ENCODE data around the gene RPS27L.

RPS27L gene

DNA sequence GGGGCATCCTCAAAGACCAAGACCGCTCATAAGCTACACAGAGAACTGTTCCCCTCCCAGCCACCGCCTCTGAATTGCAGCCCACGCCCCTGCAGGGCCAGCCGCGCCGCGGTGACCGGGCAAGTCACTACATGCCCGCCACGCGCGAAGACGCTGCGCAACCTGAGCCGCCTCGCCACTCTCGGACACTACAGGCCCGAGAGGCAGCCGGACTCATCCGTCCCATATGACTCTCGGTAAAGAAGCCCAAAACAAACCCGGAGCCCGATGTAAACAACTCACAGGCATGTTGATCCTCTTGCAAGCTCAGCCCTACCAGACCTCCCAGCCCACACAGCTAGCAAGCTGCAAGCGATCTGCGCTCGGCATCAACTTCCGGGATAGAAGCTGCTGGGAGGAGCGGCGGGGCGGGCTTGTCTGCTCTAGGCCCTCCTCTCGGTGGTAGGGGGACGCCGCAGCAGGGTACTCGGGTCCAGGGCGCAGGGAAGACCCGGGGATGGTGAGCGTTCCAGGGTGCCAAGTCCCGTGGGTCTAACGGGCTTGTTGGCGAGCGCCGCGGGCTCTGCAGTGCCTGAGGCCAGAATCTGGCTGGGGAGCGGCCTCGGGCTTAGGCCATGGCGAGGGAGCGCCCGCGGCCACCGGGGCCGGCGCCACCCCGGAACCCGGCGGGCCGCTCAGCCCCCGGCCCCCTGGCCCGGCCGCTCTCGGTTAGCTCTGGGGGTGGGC lies at the start of gene RPS27L:
Gene RPS27L (minus strand): TSS at position 360 of the 726 bp plus-strand sequence. CDS start 72 bp downstream, at position 288.
- peak; percentile 83 for DNase-seq (ENCODE audit: low spot score)

DNA sequence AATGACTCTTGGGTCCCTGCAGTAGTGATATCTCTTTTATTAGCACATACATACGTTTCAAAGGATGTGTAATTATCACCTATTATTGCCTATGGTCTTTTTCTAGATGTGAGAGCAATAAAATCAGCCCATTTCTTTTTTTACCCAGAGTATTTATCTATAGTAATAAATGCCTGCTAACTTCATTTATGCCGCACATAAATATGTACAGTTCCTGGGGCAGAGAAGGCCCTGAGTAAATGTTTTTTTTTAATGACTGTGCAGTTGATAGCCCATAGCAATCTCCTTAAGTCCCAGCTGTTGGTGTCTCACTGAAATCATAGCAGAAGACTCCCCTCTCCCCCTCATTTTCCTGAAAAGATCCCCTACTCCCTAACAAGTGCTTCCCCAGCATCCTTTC lies 48.8 kb upstream of the RPS27L start:
- DNase-seq (ENCODE audit: low spot score): no peak

DNA sequence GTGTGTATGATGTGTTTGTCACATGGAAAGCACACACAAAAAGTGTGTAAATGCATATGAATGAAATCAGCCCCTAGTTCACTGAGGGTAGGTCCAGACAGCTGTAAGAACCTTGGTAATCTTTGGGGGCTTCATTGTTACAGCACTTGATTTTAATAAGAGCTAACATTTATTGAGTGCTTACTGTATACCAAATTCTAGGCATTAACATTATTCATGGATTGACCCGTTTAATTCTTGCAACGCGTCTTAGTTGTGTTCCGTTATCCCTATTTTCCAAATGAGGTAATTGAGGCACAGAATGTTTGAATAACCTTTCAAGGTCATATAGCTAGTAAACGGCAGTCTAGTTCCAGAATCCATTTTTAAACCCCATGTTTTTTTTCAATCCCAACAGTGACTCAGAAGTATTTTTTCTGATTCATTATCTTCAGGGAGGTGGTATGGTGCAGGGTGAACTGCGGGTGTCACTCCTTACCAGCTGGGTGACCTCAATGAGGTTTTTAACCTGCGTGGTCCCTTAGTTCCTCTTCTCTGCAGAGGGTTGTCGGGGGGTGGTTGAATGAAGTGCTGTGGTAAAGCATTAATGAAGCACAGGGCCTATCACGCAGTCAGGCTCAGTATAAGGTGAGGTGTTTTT lies 46.3 kb upstream of the RPS27L start:
- peak; percentile 48 for DNase-seq (ENCODE audit: low spot score)

DNA sequence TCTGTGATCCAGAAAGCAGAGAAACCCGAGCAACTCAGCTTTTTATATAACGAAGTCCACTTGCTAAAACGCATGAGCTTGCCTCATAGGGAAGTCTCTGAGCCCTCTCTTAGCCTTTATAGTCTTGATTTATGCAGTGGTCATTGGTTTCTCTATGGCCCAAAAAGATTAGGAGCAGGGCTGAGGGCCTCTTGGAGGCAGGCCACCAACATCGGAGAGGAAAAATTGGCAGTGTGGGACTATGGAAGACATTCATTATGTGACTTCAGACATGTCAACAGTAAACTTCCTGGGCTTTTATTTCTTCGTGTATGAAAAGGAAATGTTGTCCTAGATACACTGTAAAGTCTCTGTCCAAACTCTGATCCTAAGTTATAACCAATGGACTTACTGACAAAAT lies 45.6 kb upstream of the RPS27L start:
- no peak for DNase-seq (ENCODE audit: low spot score)

DNA sequence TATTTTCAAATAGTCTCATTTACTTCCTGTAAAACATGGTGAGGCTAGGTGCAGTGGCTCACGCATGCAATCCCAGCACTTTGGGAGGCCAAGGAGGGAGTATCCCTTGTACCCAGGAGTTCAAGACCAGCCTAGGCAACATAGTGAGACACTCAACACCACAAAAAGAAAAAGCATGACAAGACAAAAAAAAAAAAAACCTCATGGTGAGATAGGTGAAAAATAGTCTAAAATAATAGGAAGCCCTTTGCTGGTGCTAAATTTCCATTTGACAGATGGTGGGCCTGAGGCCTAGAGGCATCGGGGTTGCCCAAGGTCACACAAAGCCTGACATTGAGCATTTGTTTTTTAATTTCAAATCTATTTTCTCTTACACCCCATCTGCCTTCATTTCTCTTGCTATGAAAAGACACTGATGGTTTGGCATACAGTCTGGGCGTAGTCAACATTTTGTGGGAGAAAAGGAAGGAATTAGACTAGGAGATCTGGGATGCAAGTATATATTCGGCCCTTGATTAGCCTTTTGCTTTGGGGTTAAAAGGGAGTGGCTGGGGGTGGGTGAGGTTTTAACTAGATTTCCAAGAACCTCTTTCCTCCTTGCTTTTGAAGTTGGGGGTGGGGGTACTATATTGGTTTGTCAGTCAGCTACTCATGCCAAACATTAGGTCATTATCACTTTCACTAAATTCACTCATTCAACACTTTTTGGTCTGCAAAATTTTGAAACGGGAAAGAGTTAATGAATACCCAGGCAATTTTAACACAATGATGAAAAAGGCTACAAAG lies 43.4 kb upstream of the RPS27L start:
- DNase-seq (ENCODE audit: low spot score): no peak

DNA sequence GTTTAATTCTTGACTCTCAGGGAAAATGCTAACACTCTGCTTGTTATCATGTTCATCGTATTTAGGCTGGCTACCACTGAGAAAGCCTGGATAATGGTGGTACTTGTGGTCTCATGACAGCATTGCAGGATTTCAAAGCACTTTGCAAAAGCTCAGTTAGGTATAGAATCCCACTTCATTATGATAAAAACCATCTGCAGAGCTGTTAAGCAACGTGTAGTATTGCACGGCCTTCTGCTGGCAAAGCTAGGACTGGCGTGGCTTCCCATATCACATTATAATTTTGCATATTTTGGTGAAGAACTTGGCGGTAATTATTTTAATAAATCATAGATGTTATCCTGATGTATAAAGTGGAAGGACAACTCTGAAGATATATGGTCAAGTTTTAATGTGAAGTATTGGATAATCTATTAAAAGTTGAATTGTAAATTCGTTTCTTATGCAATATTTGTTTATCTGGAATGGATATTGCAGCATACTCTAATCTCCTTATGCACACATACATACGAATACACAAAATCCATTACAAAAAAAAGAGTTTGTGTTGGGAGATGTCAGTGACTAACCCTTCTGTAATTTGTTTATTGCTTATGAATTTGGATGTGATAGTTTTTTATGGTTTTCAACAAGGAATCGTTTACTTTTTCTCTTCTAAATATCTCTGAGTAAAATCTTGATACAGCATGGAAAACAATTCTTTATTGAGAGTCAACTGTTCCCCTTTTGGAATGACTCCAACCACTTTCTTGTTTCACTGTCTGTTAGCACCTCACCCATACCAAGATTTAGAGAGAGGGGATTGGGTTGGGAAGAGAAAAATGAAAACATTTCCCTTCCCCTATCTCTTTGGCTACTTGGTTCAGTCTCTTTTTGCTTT lies 41.3 kb upstream of the RPS27L start:
- DNase-seq (ENCODE audit: low spot score): peak; percentile 41

DNA sequence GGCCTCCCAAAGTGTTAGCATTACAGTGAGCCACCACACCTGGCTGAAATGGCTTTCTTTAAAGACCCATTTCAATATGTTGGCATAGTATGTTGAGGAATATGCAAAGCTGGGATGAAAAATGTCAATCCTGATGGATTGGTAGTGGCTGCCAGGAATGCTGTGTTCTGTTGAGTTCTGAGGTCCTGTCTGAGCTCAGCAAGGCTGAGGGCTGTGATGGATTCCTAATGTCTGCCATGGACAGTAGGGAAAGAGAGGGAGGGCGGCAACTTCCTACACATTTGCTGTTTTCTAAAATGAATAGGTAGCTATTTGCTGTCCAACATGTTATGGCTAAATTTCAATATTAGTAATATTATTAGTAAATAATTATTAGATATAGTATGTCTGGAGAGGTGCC lies 40.3 kb upstream of the RPS27L start:
- no peak for DNase-seq (ENCODE audit: low spot score)

DNA sequence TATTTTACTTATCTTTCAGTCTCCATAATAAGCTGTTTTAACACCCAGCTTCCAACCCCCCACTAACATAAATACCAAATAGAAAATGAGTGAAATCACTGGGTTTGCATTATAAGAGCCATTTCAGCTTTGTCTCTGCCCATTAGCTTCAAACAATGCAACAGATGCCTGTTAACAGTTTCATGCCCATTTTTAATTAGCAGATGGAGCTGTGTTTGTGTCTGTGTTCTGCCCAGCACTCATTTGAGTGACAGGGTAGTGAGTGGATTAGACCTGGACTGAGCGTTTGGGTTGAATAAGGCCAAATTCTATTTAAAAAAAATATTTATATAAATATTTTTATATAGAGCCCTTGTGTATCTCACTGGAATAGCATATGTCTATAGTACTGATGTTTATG lies 39.6 kb upstream of the RPS27L start:
- no peak for DNase-seq (ENCODE audit: low spot score)

DNA sequence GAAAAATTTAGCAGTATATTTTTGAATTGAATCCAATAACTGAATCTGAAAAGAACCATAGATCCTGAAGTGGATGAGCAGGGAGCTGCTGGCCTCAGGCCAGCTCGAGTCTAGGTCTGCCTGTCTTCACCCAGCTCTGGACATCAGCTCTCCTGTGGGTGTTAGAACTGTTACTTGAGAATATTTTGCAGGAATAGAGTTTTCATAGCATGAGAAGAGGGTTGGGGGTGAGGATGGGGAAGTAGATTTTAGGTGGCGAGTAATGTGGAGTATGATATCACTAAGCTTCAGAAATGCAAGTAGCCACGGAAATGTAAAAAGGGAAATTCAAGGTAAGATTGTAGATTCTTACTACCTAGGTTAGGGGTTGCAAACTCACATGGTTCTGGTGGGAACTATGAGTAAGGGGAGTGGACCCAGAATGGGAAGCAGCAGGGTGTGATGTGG lies 38.3 kb upstream of the RPS27L start:
- DNase-seq (ENCODE audit: low spot score): no peak

DNA sequence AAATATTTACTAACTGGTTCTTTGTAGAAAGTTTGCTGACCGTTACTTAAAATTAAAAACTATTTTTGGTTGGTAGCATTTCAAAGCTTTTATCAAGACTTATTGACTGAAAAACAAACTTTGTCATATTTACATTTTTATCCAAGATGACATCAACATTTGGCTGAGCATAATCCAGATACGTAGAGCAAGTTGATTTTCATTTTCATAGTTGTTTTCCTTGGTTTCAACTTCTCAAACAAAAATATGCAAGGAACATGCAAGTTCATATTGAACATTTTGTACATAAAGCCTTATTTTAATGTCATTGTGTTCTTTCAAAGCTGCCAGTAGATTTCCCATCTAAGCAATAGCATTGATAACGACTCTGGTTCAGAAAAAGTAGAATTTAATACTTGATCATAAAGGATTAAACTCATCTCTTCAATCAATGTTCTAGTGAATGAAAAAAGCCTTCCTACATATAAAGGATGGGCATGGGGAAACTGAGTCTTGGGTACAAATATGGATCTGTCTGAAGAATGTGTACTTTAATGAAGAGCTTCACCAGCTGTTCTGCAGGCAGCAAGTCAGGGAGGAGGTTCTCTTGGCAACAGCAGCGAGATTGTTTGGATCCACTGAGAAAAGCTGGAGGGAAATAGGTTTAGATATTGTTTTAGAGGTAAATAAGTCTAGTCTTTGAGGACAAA lies 37.7 kb upstream of the RPS27L start:
- no peak for DNase-seq (ENCODE audit: low spot score)

DNA sequence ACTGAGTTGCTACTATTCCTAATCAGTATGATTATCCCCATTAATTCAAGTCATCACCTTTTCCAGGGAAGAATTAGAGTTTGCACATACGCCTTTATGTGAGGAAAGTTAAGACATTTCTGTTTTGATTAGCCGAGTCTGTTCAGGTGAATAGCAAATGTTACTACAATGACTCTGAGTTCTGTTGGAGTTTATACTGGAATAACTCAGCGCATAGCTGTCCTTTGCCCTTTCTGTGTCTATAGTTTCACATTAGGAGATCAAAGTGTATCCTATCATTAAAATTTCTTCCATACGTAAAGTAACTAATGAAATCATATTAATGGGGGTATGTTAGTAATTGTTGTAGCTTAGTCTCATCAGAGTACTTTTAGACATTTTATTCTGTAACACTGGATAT lies 37.0 kb upstream of the RPS27L start:
- no peak for DNase-seq (ENCODE audit: low spot score)

DNA sequence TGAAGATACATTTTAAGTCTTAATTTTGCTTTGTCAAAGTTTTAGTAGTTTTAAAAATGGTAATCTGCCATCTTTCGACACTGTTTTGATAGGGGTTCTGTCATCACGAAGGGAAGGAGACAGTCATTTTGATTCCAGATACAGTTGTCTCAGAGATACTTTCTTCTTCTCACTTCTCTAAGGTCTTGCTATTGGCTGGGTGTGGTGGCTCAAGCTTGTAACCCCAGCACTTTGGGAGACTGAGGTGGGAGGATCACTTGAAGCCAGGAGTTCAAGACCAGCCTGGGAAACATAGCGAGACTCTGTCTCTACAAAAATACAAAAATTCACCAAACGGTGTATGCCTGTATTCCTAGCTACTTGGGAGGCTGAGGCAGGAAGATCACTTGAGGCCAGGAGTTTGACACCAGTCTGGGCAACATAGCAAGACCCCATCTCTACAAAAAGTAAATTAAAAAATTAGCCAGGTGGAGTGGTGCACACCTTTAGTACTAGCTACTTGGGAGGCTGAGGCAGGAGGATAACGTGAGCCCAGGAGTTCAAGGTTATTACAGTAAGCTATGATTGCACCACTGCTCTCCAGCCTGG lies 35.4 kb upstream of the RPS27L start:
- DNase-seq (ENCODE audit: low spot score): no peak

DNA sequence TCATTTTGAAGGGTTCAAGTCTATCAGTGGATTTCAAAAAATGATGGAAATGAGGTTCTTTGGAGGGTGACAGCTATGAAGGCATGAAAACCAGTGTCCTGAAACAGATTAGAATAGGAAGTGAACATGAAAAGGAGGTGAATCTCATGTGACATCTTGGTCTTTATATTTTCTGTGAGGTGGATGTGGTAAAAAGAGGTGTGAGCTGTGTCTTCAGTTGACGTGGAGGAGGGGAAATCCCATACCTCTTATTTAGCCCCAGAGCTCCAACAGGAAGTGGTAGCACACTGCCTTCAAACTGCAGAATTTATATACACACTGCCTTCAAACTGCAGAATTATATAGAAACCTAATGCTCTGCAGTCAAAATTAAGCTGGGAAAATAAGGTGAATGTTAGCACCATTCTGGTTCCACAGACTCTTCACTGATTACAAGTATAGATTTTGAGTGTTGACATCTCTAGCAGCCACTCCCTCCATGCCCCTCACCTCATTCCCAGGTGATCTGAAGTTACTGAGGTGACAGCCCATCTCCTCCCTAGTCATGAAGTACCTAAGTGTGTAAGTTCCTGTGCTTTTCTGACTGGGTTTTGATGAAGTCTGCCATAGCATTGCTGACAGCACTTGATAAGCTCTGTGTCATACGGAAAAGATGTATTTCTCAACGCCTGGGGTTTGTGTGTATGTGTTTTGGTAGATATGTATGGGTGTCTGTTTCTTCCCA lies 34.8 kb upstream of the RPS27L start:
- DNase-seq (ENCODE audit: low spot score): peak; percentile 83

DNA sequence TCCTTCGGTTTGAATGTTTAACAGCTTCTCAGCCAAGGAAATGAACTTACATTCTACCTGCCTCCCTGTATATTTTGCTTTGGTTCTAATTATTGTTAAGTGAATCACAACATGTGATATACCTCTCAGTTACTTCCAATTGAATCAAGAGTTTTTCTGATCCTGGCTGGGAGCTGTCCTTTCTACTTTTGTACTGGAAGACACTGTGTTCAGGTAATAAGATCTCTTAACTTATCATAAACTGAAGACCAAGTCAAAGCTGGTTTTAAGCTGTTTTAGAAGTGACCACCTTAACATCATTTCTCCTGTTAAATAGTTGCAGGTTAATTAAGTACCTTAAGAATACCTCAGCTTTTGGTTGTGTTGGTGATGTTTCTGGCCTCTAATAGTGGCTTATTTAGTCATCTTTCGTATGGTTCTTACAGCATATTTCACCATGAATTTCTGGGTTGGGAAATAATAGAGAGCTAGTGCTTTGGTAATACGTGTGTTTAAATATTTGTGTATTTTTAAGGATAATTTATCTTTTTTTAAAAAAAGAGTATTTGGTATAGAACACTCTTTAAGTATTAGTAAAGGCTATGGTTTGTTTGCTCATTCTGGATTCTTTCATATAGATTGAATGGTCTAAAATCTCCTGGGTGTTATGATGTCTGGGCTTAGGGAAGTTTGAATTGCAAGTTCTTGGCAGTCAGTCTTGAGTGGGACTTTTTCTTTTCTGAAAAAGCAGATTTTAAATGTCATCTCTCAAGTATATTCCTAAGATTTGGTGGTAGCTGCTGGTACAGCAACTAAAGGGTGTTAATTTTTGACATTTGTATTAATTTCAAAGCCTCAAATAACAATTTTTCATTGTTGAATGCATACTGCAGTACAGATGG lies 33.7 kb upstream of the RPS27L start:
- peak; percentile 41 for DNase-seq (ENCODE audit: low spot score)

DNA sequence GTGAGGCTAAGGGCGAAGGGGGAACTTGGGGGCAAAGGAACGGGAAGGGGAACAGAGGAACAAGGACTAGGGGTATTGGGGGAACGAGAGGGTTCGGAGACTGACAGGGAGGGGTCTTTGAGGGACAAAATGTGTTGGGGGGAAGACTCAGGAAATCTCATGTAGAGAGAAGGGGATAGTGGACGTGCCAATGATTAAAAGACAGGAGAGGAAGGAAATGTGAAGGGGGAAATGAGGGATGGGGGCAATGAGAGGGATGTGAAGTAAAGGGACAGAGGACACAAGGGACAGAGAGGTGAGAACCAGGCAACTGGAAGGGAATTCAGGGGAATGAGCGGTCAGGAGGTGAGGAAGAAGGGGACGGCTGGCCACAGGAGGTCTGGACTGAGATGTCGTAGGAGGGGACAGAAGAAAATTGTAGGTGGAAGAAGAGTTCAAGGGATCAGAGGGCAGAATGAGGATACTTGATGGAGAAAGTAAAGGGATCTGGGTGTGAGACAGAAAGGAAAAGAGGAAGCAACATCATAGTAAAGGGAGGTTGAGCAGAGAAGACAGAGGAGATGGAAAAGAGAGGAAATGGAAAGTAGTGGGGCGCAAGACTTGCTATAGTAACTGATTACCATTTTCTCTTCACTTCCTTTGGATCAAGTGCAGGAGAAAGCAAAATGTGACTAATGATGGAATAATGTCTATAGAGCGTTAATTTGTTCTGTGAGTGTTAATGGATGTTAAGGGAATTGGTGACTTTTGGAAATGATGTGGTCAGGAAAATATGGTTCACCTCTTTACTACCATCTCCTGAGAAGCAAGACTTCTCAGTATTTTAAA lies 32.9 kb upstream of the RPS27L start:
- peak; percentile 40 for DNase-seq (ENCODE audit: low spot score)

DNA sequence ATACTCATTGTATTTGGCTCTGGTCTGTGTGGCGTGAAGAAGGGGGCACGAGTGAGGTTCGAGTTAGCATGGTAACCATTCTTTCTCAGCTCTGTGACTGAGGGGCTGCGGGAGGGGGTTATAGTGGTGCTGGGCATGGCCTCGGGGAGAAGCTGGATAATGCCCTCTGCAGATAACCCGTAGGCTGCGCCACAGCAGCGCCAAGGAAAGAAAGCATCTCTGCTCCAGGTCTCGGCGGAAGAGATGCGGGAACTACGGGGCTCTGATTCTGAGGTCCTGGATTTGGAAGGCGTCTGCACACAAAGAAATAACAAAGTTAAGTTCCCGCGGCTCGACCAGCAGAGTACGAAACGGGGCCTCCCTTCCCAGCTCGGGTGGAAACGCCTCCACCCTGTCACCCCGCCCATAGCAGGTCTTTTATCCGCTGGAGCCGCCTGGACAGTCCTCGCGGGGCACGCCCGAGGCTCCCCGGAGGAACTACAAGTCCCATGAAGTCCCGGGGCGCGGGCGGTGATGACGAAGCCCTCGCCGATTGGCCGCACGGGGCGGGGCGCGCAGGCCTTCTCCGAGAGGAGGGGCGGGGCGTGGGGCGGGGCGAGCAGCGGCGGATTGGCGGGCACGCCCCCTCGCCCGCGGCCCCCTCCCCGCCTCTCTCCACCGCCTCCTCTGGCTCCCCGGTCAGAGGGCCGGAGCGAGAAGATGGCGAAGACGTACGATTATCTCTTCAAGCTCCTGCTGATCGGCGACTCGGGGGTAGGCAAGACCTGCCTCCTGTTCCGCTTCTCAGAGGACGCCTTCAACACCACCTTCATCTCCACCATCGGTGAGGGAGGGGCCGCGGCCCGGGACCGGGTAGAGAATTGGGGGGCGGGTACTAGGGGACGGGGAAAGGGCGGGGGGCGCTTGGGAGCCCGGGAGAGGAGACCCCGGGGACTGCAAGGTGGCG lies 31.9 kb upstream of the RPS27L start, which contains the start of gene RAB8B:
Gene RAB8B (plus strand): TSS at position 681 of the 946 bp plus-strand sequence. CDS start 19 bp downstream, at position 700.
- DNase-seq (ENCODE audit: low spot score): peak; percentile 98

Data from hematopoietic multipotent progenitor cell treated with erythropoietin and hydrocortisone succinate and interleukin-3 and kit ligand, for 15 days (in vitro differentiated cells).